GM19023 (cell line): Measurements from ENCODE around the gene GTF3C5.
"Not testable (repeated sequence)": the region's sequence is repeated elsewhere in the genome, so short reads cannot be mapped to it uniquely, and the experiment has no call there.

Experiments used
- ATAC-seq: cut with Tn5 transposase; IDR thresholded peaks from one replicate; pipeline ENCODE4 v1.9.1; 2021; ENCODE audit warnings: mild to moderate bottlenecking, moderate library complexity; ENCODE audit not compliant: unreplicated experiment

GTF3C5 gene

DNA sequence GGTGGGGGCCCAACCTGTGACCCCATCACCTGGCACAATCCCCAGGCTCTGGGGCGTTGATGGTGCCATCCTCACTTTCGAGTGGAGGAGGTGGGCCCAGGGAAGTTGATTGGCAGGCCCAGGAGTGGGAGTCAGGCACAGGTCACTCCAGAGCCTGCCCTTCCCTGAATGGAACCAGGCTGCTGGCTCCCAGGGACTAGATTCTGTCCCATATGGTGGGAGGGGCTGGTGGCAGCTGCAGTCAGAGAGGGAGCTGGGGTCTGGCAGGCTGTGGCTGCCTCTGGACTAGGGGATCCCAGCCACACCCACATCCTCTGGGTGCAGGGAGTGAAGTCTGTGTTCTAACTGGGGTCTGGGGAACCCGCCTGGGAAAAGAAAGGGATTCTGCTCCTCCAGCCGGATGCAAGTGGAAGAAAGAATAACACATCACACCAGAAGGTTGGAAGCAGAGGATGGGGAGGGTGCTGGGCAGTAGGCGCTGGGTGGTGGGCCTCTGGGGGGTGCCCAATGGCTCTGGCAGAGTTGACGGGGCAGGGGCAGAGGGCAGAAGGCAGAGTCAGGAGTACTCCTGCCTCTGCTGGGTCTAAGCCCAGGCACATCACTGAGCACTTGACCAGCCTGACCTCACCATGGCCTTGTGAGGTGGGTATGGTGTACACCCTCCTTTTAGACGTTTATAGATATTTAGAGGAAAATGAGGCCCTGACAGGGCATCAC is 56.8 kb downstream of the GTF3C5 start:
- no peak for ATAC-seq

DNA sequence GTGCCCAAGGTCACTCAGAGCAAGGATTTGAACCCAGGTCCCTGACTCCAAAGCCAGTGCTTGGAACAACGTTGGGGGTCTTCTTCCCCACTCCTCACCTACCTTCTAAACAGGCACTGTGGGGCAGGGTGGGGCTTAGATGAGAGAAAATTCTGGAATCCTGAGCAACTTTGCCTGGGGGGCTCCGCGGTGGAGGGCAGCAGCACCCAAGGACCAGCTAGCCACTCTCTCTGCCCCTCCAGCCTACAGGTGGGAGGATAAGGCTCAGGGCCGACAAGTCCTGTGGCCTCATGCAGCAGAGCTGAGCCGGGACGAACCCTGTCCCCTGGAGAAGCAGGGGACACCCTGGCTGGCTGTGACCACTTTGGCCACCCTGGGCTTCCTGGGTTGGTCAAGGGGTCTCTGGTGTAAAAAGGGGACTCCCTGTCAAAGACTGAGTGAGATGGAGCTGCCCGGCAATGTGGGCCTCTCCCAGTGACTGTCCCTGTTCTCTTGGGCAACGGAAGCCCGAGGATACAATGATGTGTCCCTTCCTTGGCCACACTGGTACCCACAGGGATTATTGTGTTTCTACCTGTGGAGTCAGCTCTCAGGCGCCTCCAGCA is 57.5 kb downstream of the GTF3C5 start:
- no peak for ATAC-seq

DNA sequence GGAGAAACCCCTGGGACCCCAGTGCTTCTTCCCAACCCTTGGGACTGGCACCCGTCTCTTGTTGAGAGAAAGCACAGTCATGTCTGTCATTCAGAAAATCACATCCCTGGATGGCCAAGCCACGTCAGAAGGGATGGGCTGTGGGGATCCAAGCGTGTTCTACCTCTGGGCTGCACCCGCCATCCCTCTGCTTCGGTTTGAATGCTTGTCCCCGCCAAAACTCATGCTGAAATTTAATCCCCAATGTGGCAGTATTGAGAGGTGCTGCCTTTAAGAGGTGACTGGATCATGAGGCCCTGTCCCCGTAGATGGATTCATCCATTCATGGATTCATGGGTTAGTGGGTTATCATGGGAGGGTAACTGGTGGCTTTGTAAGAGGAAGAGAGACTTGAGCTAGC is 58.0 kb downstream of the GTF3C5 start:
- no peak for ATAC-seq

DNA sequence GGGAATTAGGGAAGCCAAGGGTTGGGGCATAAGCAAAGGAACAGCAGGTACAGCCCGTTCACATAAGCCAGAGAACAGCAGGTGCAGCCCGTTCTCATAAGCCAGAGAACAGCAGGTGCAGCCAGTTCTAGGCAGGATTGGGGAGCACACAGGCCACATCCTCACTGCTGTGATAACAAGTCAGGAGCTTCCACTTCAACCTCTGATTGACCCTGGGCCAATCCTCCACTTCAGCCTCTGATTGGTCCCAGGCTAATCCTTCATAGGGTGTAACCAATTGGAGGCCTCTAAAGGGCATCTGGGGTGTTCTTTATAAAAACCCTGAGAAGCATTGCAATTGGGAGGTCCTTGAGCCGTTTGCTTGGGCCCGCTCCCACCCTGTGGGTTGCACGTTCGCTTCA is 58.5 kb downstream of the GTF3C5 start:
- no peak for ATAC-seq

DNA sequence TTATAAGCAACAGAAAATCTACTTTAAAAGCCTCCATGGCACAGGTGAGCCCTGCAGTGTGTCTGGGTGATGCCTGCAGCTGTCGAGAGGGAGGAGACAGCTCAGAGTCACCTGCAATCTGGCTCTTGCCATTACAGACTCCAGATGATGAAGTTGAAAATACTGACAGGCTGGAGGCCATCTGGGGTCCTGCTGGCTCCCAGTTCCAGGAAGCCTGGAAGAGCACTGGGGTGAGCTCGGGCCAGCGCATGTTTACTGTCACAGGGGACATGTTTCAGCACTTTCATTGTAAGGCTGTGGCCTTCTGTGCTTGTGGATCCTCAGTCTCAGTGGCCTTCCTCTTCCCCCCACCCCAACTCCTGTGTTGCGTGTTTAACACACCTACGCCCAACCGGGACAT is 59.4 kb downstream of the GTF3C5 start:
- no peak for ATAC-seq

DNA sequence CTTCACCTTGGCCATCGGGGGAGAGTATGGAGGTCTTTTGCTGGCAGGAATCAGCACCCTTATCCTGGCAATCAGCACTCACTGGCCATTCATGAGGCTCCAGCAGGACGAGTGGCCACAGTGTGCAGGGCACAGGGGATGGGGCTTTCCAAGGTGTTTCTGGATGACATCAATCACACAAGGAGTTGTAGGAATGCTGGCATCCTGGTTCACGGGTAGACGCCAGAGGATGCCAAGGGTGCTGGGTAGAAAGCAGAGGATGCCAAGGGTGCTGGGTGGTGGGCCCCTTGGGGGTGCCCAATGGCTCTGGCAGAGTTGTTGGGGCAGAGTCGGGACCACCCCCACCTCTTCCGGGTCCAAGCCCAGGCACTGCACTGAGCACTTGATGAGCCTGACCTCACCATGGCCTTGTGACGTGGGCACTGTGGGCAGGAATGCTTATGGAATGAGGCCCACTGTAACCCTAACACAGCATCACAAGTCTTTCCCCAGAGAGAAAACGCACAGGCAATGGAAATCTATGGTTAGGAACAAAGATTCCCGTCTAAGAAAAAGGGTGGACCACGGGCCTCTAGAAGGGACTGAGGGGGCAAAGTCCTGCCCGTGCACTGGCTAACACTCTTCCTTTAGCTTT is 60.1 kb downstream of the GTF3C5 start:
- ATAC-seq = no peak

DNA sequence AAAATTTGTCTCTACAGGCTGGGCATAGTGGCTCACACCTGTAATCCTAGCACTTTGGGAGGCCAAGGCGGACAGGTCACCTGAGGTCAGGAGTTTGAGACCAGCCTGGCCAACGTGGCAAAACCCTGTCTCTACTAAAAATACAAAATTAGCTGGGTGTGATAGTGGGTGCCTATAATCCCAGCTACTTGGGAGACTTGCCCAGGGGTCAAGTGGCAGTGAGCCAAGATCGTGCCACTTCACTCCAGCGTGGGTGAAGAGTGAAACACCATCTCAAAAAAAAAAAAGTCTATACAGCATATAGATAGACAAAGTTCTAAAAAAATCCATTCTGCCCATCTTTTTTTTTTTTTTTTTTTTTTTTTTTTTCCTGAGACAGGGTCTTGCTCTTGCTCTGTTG is 63.6 kb downstream of the GTF3C5 start:
- ATAC-seq = not testable (repeated sequence)

DNA sequence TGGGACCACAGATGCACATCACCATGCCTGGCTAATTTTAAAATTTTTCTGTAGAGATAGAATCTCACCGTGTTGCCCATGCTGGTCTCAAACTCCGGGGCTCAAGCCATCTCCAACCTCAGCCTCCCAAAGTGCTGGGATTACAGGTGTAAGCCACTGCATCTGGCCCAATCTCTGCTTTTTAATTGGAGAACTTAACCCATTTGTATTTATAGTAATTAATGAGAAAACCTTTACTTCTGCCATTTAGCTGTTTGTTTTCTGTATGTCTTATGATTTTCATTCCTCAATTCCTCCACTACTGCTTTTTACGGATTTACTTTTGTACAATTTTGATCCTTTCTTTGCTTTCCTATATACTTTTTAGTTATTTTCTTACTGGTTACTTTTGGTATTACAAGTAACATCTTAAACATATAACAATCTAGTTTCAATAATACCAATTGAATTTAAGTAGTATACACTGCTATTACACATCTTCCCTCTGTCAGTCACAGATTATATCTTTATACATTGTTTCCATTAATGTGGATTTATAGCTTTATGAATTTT is 64.1 kb downstream of the GTF3C5 start:
- no peak for ATAC-seq

DNA sequence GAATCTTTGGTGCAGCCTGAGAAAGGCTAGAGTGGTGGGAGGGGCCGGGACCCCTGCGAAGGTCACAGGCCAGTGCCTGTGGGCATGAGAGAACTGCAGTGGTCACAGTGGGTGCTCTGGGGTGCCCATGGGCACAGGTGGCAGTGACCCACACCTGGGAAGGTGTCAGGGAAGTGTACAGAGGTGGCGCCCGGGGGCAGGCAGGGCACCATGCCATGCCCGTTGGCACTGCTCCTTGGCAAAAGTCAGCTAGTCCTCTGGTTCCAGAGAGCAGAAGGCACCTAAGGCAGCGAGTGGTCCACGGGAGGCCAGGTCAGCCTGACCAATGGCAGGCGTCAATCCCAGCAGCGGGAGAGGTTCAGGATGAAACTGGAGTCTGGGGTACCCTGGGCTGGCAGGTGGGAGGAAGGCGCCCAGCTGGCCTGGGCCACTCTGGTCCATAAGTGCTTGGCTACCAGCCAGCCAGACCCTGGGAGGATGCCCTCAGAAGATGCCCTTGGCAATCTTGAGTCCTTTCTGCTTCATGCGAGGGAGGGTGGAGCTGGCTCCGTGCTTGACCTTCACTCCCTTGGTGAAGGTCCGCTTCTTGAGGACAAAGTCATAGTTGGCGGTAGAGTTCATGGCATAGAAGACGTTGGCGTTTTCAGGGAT is 67.4 kb downstream of the GTF3C5 start:
- no peak for ATAC-seq

DNA sequence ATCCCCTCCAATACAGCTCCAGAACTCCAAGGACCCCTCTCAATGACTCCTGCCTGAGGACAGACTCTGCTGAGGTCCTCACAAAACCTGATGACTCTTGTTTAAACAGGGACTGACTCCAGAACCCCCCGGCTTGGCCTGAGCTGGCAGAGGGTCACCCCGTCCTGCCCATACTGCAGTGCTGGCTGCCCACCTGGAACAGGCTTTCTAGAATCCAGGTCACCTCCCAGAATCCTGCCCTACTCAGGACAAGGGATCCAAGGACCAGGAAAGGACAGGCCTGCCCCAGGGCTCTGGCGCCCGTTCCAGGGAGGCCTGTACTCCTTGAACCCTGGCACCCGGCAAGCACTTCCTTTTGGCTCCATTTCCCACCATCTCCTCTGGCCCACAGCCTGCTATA is 68.1 kb downstream of the GTF3C5 start:
- no peak for ATAC-seq

DNA sequence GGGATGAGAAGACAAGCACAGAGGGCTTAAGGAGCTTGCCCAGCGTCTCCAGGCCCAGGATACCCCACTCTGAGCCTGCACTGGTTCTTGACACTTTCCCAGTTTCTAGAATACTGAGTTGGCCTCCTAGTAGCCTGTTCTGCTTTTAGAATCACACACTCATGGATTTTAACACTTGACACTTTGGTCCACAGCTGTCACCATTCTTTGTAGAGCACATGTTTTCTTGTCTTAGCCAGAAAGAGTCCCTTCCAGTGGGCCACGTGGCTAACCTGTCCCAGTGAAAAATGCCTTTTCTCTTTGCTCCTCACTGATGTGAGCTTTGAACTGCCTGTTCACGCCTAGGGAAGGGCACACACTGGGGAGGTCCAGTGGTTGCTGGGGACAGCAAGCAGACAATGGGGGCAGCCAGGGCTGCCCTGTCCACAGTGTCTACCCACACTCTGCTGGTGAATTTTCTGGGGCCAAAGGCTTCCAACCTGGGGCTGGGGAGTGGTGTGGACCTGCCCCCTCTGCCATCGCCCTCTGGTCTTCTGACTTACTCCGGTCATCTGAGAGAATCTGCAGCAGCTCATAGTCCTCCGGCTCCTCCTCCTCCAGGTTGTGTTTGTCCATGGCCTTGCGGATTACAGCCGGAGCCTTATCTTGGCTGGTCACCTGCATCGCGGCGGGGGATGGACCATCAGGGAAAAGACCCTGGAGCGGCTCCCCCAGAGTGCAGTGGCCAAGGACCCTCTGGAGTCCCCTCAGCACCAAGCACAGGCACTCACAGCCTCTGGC is 69.1 kb downstream of the GTF3C5 start:
- ATAC-seq = no peak

DNA sequence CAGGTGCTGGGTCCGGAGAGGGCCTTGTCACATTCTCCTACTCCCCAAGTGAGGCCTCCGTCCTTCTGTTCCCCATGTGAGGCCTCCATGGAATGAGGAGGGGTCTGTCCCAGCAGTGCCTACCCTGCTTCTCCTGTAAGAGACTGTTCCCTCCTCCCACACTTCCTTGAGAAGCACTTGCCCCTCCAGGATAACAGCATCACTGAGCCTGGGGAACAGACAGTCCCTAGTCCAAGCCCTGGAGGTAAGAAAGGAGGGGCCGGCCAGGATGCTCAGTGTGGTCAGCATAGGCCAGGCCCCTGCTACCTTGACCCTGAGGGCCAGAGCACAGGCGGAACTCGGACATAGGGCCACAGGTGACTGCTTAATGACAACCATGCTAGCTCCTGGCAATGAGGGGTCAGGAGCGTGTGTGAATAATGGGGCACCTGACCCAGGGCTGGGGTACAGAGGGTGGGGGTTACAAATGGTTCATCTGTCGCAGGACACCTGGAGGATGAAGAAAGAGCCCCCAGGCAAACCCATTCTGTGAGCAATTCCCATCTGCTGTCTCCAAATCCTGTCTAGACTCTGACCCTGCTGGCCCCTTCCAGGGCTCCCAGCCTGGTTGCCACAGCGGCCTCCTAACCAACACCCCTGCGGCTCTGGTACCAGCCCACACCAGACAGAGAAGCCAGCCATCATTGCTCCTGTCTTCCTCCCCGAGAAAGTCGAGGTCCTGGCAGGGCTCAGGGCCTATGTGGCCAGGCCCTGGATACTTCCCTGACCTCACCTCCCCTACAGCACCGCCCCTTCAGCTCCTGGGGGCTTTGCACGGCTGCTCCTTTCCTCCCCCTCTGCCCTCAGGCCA is 69.9 kb downstream of the GTF3C5 start:
- ATAC-seq = no peak

DNA sequence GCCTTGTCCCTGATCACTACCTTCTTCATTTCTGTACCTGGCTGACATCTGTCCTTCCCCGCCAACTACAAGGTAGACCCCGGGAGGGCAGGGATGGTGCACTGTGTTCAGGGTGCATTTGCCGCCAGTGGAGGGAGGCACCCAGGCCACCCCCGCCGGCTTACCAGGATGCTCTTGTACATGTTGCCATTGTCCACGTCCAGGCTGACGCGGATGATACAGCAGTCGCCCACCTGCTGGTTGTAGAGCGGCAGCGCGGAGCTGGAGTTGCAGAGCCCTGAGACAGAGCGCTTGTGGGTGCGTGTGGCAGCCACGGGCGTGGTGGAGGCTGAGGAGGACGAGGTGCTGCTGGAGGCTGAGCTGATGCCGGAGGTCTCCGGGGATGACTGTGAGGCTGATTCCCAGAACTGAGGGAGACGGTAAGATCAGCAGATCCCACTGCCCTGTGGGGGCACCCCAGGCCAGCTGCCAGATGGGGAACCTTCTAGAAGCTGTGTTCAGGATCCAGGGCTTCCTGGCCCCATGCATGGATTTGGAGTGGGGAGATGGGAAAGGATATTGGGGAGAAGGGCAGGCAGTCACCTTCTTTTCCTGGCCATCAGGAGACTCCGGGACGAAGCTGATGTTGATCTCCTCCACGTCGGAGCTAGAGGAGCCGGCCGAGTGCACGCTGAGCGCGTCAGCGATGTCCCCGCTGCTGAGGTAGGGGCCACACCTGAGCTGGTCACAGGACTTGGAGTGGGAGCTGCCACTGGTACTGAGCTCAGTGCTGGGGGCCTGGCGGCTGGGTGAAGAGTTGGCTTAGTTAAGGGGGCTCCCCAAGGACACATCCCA is 70.8 kb downstream of the GTF3C5 start:
- no peak for ATAC-seq

DNA sequence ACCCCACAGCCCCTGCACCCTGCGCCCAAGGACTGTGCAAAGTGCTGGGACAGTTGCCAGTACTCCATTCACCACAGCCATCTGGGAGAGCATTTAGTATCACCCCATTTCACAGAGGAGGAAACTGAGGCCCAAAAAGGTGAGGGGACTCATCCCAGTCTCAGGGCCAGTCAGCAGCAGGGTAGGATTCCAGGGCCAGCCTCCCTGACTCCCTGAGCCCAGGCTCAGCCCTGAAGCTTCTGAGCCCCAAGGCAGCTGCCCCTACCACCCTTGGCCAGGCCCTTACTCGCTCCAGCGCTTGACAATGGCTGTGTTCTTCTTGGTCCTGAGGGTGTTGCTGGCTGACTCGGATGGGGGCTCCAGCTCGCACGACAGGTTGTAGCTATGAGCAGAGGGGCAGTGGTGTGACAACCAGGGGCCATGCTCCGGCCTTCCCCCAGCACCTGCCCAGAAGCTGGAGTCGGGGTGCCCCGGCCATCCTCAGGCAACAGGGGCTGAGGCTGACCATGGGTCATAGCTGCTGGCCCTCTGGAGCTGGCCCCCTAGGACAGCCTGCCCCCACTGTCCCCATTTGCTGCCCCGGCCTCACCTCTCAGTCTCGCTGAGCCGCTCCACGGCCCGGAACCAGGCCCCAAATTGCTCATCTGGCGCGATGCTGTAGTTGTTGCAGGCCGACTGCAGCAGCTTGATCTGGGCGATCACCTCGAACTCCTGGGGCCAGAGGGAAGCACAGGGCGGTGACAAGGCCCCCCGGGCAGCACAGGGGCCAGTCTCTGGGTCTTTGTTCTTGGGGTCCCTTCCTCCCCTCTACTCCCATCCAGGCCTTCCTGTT is 71.6 kb downstream of the GTF3C5 start:
- ATAC-seq = no peak

DNA sequence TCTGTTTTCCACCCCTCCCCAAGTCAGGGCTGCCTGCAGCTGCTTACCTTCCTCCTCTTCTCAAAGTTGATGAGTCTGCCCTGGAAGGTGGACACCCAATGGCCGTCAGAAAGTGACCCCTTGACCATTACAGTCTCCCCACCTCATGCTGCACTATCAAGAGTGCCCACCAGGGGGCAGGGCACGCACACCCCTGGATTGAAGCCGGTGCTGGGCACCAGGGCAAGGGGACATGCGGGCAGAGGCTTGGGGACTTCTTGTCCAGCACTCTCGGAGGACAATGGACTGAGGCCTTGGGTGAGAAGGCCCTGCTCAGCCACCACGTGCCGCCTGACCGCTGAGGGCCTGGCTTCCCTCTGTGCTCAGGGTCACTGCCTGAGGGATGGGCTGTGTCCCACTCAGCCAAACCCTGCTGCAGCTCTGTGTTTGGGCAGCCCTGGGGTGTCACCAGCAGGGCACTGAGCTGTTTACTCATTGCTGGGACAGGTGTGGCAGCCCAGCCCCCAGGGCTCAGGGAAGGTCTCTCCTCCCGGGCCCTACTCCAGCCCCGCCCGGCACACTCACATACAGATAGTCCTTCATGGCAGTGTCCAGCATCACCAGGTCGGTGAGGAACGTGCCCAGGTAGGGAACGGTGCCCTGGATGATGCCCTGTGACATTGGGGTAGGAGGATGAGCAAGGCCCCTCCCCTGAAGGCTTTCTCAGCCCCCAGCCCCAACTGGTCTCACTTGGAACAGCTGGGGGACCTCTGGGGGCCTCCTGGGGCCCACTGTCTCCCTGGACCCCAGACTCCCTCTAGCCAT is 72.6 kb downstream of the GTF3C5 start:
- ATAC-seq = no peak

DNA sequence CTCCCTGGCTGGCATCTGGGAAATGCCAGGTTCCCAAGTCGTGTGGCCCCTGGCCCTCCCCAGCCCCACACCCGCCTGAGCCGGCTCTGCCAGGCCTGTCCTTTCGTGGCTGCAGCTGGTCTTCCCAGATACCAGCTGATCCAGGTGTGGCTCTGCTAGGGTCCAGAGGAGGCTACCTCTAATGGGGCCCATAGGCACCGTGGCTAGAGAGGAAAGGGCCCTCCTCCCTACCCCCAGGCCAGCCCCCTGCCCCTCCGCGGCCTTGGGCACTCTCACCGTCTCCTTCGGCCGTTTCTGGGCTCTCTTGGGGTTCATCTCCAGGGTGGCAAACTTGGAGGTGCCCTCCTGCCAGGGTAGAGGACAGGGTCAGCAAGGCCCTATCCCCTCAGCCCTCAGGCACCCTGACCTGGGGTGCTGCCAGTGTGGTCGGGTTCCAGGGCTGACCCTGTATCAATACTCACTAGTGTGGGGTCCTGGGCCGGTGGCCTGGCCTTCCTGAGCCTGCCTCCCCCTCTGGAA is 73.2 kb downstream of the GTF3C5 start:
- ATAC-seq = no peak
